NCI-H446 treated with DMSO at 0.1 percent for 48 hours (cell line): ENCODE data around the gene PDE4B.

Source experiments
- DNase-seq: peaks from one replicate; lab custom pipeline; 2025; lab: John Stamatoyannopoulos, UW

The PDE4B gene

GRCh38 chr1:66182551-66183178 is 390.0 kb downstream of the PDE4B start:
- peak; percentile 26 for DNase-seq

GRCh38 chr1:66183400-66183799 is 390.7 kb downstream of the PDE4B start:
- DNase-seq = no peak

- DNase-seq = no peak
These were observed 404.4 kb downstream of the PDE4B start for GRCh38 chr1:66197120-66197519.

GRCh38 chr1:66197785-66198184 is 405.1 kb downstream of the PDE4B start:
- peak; percentile 52 for DNase-seq

GRCh38 chr1:66206563-66207144 is 414.0 kb downstream of the PDE4B start:
- DNase-seq = no peak

GRCh38 chr1:66207484-66207883 is 414.8 kb downstream of the PDE4B start:
- DNase-seq = peak; percentile 88

- DNase-seq = no peak
These were observed 415.9 kb downstream of the PDE4B start for GRCh38 chr1:66208632-66209031.

- DNase-seq = peak; percentile 52
These were observed 418.0 kb downstream of the PDE4B start for GRCh38 chr1:66210635-66211244.

GRCh38 chr1:66211521-66211920 is 418.8 kb downstream of the PDE4B start:
- no peak for DNase-seq

GRCh38 chr1:66213491-66213890 is 420.8 kb downstream of the PDE4B start:
- DNase-seq = no peak

- DNase-seq = no peak
These were observed 422.2 kb downstream of the PDE4B start for GRCh38 chr1:66214901-66215300.

GRCh38 chr1:66217021-66217420 is 424.3 kb downstream of the PDE4B start:
- no peak for DNase-seq

- DNase-seq = no peak
These were observed 424.9 kb downstream of the PDE4B start for GRCh38 chr1:66217561-66217960.

- no peak for DNase-seq
These were observed 427.8 kb downstream of the PDE4B start for GRCh38 chr1:66220477-66220876.

- no peak for DNase-seq
These were observed 431.0 kb downstream of the PDE4B start for GRCh38 chr1:66223681-66224080.

GRCh38 chr1:66226985-66227384 is 434.3 kb downstream of the PDE4B start:
- DNase-seq = no peak

GRCh38 chr1:66227966-66228365 is 435.3 kb downstream of the PDE4B start:
- DNase-seq = no peak

GRCh38 chr1:66231217-66231616 is 438.5 kb downstream of the PDE4B start:
- peak; percentile 40 for DNase-seq

GRCh38 chr1:66231681-66232463 is 439.2 kb downstream of the PDE4B start:
- DNase-seq = no peak

- no peak for DNase-seq
These were observed 444.3 kb downstream of the PDE4B start for GRCh38 chr1:66237042-66237441.

- DNase-seq = no peak
These were observed 445.2 kb downstream of the PDE4B start for GRCh38 chr1:66237722-66238479.

- DNase-seq = no peak
These were observed 447.1 kb downstream of the PDE4B start for GRCh38 chr1:66239834-66240233.
